SK-N-MC (cell line): Measurements from ENCODE around the gene HOXC5.

ENCODE experiments used
- DNase-seq: peaks from one replicate; pipeline ENCODE4 v3.0.0-alpha.2; 2011; ENCODE audit warnings: low read depth, low spot score
- H3K27ac ChIP-seq: fragments of 200-600 bp; sonication (generic); 2 replicates; pipeline ENCODE4 v1.5.1; 2016; ENCODE audit warnings: mixed run types
- H3K36me3 ChIP-seq: fragments of 200-600 bp; sonication (generic); 2 replicates; pipeline ENCODE4 v1.6.1; 2017; ENCODE audit warnings: antibody characterized with exemption, low read length, mixed read lengths; ENCODE audit not compliant: insufficient read depth
- H3K4me3 ChIP-seq: fragments of 200-600 bp; sonication (generic); 2 replicates; pipeline ENCODE4 v1.5.1; 2016
- H3K9ac ChIP-seq: fragments of 200-600 bp; sonication (generic); 2 replicates; pipeline ENCODE4 v1.8.0; 2017; ENCODE audit warnings: mixed run types, mixed read lengths; ENCODE audit not compliant: insufficient read length
- H3K9me3 ChIP-seq: fragments of 200-600 bp; sonication (generic); 2 replicates; pipeline ENCODE4 v1.6.1; 2017; ENCODE audit warnings: low read depth, mild to moderate bottlenecking, antibody characterized with exemption, low read length, moderate library complexity, mixed read lengths
- EZH2 ChIP-seq: fragments of 200-600 bp; sonication (generic); IDR thresholded peaks from one replicate; pipeline ENCODE4 v1.6.1; 2017; ENCODE audit warnings: antibody characterized with exemption
- FOXP2 ChIP-seq: optimal IDR thresholded peaks from 2 replicates; pipeline ENCODE3; 2011; ENCODE audit warnings: mild to moderate bottlenecking, moderate library complexity; ENCODE audit not compliant: insufficient read depth; ENCODE audit errors: extremely low read length, control extremely low read depth
- POLR2AphosphoS5 ChIP-seq: IDR thresholded peaks from 2 replicates; pipeline ENCODE4 v1.6.1; 2012; ENCODE audit warnings: mild to moderate bottlenecking, low read depth, low read length, borderline replicate concordance

Gene HOXC5

GRCh38 chr12:54050482-54050810 is 17.6 kb downstream of the HOXC5 start:
- TF ChIP-seq EZH2 (no peak), POLR2AphosphoS5 (no peak), FOXP2 (no peak)
- no peak overlapping the region for H3K4me3 ChIP-seq
- no peak overlapping the region for H3K27ac ChIP-seq

DNA sequence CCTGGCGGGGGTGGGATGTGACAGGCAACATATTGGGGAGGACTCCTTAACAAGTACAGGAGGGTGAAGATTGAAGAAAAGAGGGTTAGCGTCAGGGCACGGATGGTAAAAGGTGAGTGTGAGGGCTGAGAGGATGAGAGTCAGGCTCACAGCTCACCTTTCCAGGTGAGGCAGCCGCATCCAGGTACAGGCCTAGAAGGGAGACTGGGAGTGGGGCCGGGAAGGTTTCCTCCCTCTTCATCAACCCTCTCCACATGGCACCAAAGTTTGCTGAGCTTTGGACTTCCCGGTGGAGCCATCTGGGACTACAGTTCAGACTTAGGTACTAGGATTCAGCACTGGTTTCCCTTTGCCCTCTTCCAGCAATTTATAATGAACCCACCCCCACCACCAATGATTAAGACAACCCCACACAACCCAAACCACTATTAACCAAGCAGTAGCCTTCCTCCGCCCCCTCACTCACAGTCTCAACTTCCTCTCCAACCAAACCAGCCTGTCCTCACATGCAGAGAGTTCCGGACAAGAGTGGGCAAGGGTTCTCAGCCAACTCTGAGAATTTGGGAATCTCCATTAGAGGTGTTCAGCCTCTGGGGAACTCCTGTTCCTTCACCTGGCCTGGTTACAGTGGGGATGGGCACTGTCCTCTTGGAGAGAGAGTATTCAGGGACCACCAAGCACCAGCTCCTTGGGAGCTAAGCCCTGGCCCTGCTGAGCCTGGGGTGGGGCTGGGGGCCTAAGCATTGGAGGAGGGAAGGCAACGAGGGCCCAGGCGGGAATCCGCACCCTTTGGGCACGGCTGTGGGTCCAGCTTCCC is 18.4 kb downstream of the HOXC5 start:
- no peak for DNase-seq
- Histone ChIP-seq H3K36me3 (peaks cover 4% of the 10 kb centered on the region; the same call in 1 of the 2 replicates), H3K27ac (no peak overlapping the region), H3K4me3 (peak overlapping the region; percentile 70), H3K9me3 (no peaks in the 10 kb centered on the region), H3K9ac (peak overlapping the region; percentile 8)
- no peak for TF ChIP-seq FOXP2
- no peak for TF ChIP-seq EZH2
- no peak for TF ChIP-seq POLR2AphosphoS5

More at GRCh38 chr12:54050482-54050810, 17.6 kb downstream of the HOXC5 start:
- no peak for DNase-seq
- no peak overlapping the region for H3K9ac ChIP-seq
- H3K36me3 ChIP-seq, result peaks cover 4% of the 10 kb centered on the region; the same call in 1 of the 2 replicates
- H3K9me3 ChIP-seq, result no peaks in the 10 kb centered on the region

DNA sequence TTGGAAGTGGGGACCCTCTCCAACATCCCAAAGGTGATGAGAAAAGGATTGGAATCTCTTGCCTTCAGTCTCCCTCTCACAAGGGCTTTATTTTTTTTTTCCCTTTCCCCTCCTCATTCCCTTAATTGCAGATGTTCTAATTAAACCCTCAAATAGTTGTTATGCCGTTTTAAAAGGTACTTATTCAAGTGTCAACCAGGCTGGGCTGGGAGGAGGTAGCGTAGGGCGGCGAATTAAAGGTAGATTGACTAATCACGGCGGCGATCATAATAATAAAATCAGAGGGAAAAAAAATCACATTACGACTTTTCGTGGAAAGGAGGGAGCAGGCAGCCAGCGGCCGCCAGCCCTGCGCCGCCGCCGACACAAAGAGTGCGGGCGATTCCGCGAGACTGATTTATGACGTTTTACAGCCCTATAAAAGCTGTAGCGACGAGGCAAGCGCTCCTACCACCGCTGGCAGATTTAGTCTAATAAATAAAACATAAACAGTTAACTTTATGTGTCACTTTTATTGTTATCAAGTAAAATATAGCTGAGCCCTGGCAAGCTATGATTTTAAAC is 19.1 kb downstream of the HOXC5 start:
- Histone ChIP-seq H3K9me3 (no peaks in the 10 kb centered on the region), H3K27ac (no peak overlapping the region), H3K4me3 (peak overlapping the region; percentile 70), H3K36me3 (peaks cover 4% of the 10 kb centered on the region; the same call in 1 of the 2 replicates), H3K9ac (peak overlapping the region; percentile 8)
- TF ChIP-seq EZH2 (no peak), FOXP2 (peak; percentile 66), POLR2AphosphoS5 (peak; percentile 49; the same call in 1 of the 2 replicates)
- no peak for DNase-seq

DNA sequence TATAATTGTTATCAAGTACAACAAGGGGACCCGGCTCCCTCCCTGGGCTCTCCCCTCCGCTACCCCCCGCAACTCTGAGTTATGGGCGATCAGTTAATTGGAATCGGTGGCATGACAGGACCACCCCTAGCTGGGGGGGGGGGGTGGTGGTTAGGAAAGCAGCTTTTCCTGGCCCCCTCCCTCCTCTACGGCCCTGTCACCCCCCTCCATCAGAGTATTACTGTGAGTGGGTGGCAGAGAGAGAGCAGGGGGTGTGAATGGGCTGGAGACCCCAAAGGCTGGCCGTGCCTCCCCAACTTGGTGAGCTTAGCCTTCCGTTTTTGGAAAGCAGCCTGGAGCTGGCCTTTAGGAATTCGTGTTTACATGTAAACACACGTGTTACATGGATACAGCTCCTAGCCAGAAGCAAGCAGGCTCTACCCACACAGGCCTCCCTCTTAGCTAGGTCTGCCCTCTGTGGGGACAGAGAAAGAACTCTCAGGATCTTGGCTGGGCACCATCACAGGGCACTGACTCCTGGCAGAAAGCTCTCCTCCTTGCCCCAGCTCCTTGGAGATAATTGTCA is 19.7 kb downstream of the HOXC5 start:
- TF ChIP-seq FOXP2 (no peak), EZH2 (no peak), POLR2AphosphoS5 (no peak)
- peak overlapping the region; percentile 70 for H3K4me3 ChIP-seq
- no peak for DNase-seq
- H3K9me3 ChIP-seq, result no peaks in the 10 kb centered on the region
- no peak overlapping the region for H3K27ac ChIP-seq
- peaks cover 4% of the 10 kb centered on the region; the same call in 1 of the 2 replicates for H3K36me3 ChIP-seq
- H3K9ac ChIP-seq, result no peak overlapping the region

GRCh38 chr12:54053003-54053750 is 20.3 kb downstream of the HOXC5 start:
- no peak overlapping the region for H3K4me3 ChIP-seq
- no peak for TF ChIP-seq EZH2
- TF ChIP-seq FOXP2, result no peak
- TF ChIP-seq POLR2AphosphoS5, result no peak
- H3K36me3 ChIP-seq, result peaks cover 4% of the 10 kb centered on the region; the same call in 1 of the 2 replicates
- no peak for DNase-seq
- H3K9ac ChIP-seq, result no peak overlapping the region
- no peak overlapping the region for H3K27ac ChIP-seq
- no peaks in the 10 kb centered on the region for H3K9me3 ChIP-seq

GRCh38 chr12:54053751-54054741 is 21.2 kb downstream of the HOXC5 start, which contains the start of gene HOXC4:
Gene HOXC4, plus strand, starts transcription at chr12:54053835. Its CDS starts 88 bp downstream, at chr12:54053923.
- Histone ChIP-seq H3K27ac (no peak within 1 kb of the TSS), H3K36me3 (peaks cover 4% of the 10 kb centered on the region; the same call in 1 of the 2 replicates), H3K9ac (no peak within 1 kb of the TSS), H3K4me3 (peak within 1 kb of the TSS; percentile 70), H3K9me3 (no peaks in the 10 kb centered on the region)
- peak; percentile 10; the same call in 1 of the 2 replicates for TF ChIP-seq POLR2AphosphoS5
- no peak for TF ChIP-seq FOXP2
- TF ChIP-seq EZH2, result no peak
- DNase-seq, result no peak

DNA sequence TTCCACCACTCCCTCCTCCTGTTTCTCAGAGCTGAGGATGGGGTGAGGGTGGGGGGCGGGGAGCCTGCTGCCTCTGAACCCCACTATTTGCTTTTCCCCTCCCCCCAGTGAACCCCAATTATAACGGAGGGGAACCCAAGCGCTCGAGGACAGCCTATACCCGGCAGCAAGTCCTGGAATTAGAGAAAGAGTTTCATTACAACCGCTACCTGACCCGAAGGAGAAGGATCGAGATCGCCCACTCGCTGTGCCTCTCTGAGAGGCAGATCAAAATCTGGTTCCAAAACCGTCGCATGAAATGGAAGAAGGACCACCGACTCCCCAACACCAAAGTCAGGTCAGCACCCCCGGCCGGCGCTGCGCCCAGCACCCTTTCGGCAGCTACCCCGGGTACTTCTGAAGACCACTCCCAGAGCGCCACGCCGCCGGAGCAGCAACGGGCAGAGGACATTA is 21.9 kb downstream of the HOXC5 start:
- no peaks in the 10 kb centered on the region for H3K9me3 ChIP-seq
- H3K4me3 ChIP-seq, result no peak overlapping the region
- no peak for DNase-seq
- H3K27ac ChIP-seq, result no peak overlapping the region
- peaks cover 4% of the 10 kb centered on the region; the same call in 1 of the 2 replicates for H3K36me3 ChIP-seq
- no peak overlapping the region for H3K9ac ChIP-seq
- TF ChIP-seq FOXP2 (no peak), POLR2AphosphoS5 (no peak), EZH2 (no peak)
